ENCODE results near the gene ADGRE3. TPM values are rescaled to one million over a fixed set of nuclear protein-coding genes. Genes with fewer than 3 reads are reported as not detected.

Gene ADGRE3, protein sequence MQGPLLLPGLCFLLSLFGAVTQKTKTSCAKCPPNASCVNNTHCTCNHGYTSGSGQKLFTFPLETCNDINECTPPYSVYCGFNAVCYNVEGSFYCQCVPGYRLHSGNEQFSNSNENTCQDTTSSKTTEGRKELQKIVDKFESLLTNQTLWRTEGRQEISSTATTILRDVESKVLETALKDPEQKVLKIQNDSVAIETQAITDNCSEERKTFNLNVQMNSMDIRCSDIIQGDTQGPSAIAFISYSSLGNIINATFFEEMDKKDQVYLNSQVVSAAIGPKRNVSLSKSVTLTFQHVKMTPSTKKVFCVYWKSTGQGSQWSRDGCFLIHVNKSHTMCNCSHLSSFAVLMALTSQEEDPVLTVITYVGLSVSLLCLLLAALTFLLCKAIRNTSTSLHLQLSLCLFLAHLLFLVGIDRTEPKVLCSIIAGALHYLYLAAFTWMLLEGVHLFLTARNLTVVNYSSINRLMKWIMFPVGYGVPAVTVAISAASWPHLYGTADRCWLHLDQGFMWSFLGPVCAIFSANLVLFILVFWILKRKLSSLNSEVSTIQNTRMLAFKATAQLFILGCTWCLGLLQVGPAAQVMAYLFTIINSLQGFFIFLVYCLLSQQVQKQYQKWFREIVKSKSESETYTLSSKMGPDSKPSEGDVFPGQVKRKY
- total RNA-seq, result not detected

DNA sequence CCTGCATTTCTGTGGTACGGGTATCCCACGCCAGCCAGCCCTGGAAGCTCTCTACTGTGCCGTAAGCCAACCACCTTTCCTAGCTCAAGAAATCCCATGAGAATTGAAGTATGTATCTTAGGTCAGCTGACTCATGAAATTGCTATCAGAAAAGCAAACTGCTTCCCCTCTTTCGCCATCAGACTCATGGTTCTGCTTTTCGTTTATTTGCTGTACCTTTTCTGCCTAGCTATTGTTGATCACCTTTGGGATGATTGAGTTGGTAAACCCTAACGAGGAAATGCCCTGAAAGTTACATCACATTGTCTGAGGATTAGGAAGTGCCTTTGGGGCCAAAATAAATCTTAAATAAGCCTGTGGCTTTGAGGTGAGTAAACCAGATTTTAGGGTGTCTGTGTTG, at the start of gene ADGRE3:
TSS of gene ADGRE3 (minus strand) at position 81 of the 400 bp plus-strand sequence. CDS start at position 7, 74 bp downstream.
- Histone ChIP-seq H3K36me3 (no peaks in the 10 kb centered on the region), H3K4me1 (no peaks in the 10 kb centered on the region), H3K27me3 (no peaks in the 10 kb centered on the region), H3K9me3 (no peaks in the 10 kb centered on the region), H3K4me3 (no peak within 1 kb of the TSS), H3K27ac (no peak within 1 kb of the TSS)
- TF ChIP-seq CTCF (IDR thresholded peaks at IDR 0.05), result no peak
- DNase-seq (ENCODE audit: low spot score in 2 of 2), result no peak
- intact Hi-C loops (cut with DNase I), result no loop called here

DNA sequence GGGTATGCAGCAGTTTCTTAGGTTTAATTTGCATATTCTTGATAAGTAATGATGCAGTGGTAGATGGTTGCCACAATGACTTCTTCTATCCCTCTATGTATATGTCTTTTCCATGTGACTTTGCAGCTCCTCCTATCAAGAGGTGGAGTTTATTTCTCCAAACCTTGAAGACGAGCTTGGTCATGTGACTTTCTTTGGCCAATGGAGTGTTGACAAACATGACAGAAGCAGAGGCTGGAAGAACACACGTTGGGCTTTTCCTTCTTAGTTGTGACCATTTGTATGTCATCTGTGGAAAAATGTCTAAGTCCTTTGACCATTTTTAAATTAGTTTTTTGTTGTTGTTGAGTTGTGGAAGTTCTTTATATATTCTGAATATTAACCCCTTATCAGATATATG, 47.5 kb upstream of the ADGRE3 start:
- H3K4me3 ChIP-seq, result no peak overlapping the region
- no peak for DNase-seq (ENCODE audit: low spot score in 2 of 2)
- H3K4me1 ChIP-seq, result no peaks in the 10 kb centered on the region
- peaks cover 55 to 64% of the 10 kb centered on the region in 2 donors for H3K36me3 ChIP-seq
- TF ChIP-seq CTCF (IDR thresholded peaks at IDR 0.05), result no peak
- no peak overlapping the region for H3K27ac ChIP-seq
- peaks cover 98 to 99% of the 10 kb centered on the region in 2 donors for H3K9me3 ChIP-seq
- intact Hi-C loops (cut with DNase I), result no loop called here
- H3K27me3 ChIP-seq, result no peaks in the 10 kb centered on the region

DNA sequence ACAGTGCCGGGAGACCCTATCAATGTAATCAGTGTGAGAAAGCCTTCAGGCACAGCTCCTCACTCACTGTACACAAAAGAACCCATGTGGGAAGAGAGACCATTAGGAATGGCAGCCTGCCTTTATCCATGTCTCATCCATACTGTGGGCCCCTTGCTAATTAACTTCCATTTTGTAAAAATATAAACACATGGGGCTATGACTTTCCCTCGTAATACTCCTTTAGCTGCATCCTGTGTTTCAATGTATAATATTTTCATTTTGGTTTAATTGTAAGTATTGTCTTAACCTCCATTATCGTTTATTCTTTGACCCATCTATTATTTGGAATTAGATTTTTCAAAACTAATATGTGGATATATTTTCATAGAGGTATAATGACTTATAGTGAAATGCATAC, 44.5 kb upstream of the ADGRE3 start:
- TF ChIP-seq CTCF (IDR thresholded peaks at IDR 0.05), result no peak
- Histone ChIP-seq H3K4me3 (peak overlapping the region in 1 of 2 donors; percentile 18), H3K9me3 (peaks cover 94 to 96% of the 10 kb centered on the region in 2 donors), H3K27me3 (no peaks in the 10 kb centered on the region), H3K27ac (no peak overlapping the region), H3K4me1 (no peaks in the 10 kb centered on the region), H3K36me3 (peaks cover 84 to 93% of the 10 kb centered on the region in 2 donors)
- intact Hi-C loops (cut with DNase I), result no loop called here
- no peak for DNase-seq (ENCODE audit: low spot score in 2 of 2)

DNA sequence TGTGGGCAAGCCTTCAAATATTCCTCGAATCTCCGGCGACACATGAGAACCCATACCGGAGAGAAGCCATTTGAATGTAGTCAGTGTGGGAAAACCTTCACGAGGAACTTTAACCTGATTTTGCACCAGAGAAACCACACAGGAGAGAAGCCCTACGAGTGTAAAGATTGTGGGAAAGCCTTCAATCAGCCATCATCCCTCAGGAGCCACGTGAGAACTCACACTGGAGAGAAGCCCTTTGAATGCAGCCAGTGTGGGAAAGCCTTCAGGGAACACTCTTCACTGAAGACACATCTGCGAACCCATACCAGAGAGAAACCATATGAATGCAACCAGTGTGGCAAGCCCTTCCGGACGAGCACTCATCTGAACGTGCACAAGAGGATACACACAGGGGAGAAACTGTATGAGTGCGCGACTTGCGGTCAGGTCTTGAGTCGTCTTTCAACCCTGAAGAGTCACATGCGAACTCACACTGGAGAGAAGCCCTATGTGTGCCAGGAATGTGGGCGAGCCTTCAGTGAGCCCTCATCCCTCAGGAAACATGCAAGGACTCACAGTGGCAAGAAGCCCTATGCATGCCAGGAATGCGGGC, 44.0 kb upstream of the ADGRE3 start:
- Histone ChIP-seq H3K4me3 (peak overlapping the region in 1 of 2 donors; percentile 18), H3K27ac (no peak overlapping the region), H3K27me3 (no peaks in the 10 kb centered on the region), H3K9me3 (peaks cover 92 to 94% of the 10 kb centered on the region in 2 donors), H3K4me1 (no peaks in the 10 kb centered on the region), H3K36me3 (peaks cover 84 to 96% of the 10 kb centered on the region in 2 donors)
- intact Hi-C loops (cut with DNase I), result no loop called here
- DNase-seq (ENCODE audit: low spot score in 2 of 2), result no peak
- no peak for TF ChIP-seq CTCF (IDR thresholded peaks at IDR 0.05)

DNA sequence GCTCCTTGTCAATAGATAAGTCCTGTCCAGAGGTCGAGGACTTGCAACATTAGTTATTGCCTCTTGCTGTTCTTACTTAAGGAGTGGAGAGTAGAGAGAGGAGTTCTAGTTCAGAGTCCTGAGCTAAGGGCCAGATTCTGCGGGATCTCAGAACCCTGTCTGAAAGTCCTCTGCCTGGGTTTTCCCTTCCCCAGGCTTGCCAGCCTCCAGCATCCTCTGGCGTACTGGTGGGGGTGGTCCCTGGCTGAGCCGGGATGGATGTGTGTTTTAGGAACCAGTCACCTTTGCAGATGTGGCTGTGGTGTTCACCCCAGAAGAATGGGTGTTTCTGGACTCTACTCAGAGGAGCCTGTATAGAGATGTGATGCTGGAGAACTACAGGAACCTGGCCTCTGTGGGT, 41.2 kb upstream of the ADGRE3 start:
- H3K9me3 ChIP-seq, result peaks cover 76 to 87% of the 10 kb centered on the region in 2 donors
- no peak for TF ChIP-seq CTCF (IDR thresholded peaks at IDR 0.05)
- no peak overlapping the region for H3K27ac ChIP-seq
- no peak overlapping the region for H3K4me3 ChIP-seq
- H3K27me3 ChIP-seq, result no peaks in the 10 kb centered on the region
- H3K36me3 ChIP-seq, result peaks cover 95 to 100% of the 10 kb centered on the region in 2 donors
- no peaks in the 10 kb centered on the region for H3K4me1 ChIP-seq
- no peak for DNase-seq (ENCODE audit: low spot score in 2 of 2)
- intact Hi-C loops (cut with DNase I), result no loop called here

All from ascending aorta (tissue), 2 donors.